ENCODE results near the gene RPL37A.

The RPL37A gene

DNA sequence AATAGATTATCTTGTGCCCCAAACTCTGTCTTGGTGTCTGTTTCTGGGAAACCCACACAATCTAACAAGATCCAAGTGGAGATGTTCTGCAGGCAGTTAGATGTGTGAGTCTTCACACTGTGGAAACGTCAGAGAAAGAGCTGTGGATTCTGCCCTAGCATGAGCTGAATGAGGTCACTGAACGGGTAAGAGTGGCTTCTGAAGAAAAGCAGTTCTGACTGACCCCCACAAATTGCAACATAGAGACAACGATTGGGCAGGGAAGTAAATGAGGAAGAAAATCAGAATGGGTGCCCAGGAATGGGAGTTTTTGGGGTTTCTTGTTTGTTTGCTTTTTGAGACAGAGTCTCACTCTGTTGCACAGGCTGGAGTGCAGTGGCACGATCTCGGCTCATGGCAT, 12.9 kb upstream of the RPL37A start:
- H4K20me1 ChIP-seq (ENCODE audit: insufficient read depth, low read length), result no peaks in the 10 kb centered on the region
- no peak for DNase-seq
- no peak overlapping the region for H3K9ac ChIP-seq (ENCODE audit: low read length)
- no peak overlapping the region for H3K4me3 ChIP-seq (ENCODE audit: low read length)
- no peak overlapping the region for H3K27ac ChIP-seq (ENCODE audit: low read length)
- TF ChIP-seq EZH2 (optimal IDR thresholded peaks at IDR 0.05; ENCODE audit: low read depth, low read length) (no peak), EZH2phosphoT487 (IDR thresholded peaks at IDR 0.05; ENCODE audit: low read length) (no peak)
- TF ChIP-seq, protein P1, sequence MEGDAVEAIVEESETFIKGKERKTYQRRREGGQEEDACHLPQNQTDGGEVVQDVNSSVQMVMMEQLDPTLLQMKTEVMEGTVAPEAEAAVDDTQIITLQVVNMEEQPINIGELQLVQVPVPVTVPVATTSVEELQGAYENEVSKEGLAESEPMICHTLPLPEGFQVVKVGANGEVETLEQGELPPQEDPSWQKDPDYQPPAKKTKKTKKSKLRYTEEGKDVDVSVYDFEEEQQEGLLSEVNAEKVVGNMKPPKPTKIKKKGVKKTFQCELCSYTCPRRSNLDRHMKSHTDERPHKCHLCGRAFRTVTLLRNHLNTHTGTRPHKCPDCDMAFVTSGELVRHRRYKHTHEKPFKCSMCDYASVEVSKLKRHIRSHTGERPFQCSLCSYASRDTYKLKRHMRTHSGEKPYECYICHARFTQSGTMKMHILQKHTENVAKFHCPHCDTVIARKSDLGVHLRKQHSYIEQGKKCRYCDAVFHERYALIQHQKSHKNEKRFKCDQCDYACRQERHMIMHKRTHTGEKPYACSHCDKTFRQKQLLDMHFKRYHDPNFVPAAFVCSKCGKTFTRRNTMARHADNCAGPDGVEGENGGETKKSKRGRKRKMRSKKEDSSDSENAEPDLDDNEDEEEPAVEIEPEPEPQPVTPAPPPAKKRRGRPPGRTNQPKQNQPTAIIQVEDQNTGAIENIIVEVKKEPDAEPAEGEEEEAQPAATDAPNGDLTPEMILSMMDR (IDR thresholded peaks at IDR 0.05; ENCODE audit: low read length), result no peak
- no peaks in the 10 kb centered on the region for H3K4me1 ChIP-seq (ENCODE audit: low read length)
- no peaks in the 10 kb centered on the region for H3K36me3 ChIP-seq (replicated peaks; ENCODE audit: insufficient read depth, low read length)
- no peaks in the 10 kb centered on the region for H3K9me2 ChIP-seq (replicated peaks; ENCODE audit: insufficient read depth, low read length)
- no peaks in the 10 kb centered on the region for H3K27me3 ChIP-seq (replicated peaks; ENCODE audit: insufficient read depth, low read length)
- no peaks in the 10 kb centered on the region for H3K9me3 ChIP-seq (replicated peaks; ENCODE audit: insufficient read depth, low read length)
- no peak overlapping the region for H2AFZ ChIP-seq (ENCODE audit: low read length)
- H3F3A ChIP-seq (ENCODE audit: insufficient read depth, low read length), result no peaks in the 10 kb centered on the region
- H3K79me2 ChIP-seq (ENCODE audit: low read length), result no peaks in the 10 kb centered on the region
- H3K4me2 ChIP-seq (ENCODE audit: low read depth, low read length), result no peak overlapping the region

DNA sequence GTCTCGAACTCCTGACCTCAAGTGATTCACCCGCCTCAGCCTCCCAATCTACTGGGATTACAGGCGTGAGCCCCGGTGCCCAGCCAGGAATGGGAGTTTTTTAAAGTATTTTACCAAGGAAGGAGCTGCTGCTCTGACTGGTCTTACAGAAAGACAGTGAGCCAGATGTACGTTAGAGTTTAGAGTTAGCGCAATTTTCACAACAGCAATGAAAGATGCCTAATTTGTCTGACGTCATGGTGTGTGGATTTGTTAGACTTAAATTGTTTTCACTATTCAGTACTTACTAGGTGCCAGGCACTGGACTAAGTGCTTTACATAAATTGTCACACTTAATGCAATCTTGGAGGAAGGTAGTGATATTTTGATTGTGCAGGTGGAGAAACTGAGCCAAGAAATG, 12.4 kb upstream of the RPL37A start:
- no peaks in the 10 kb centered on the region for H3K79me2 ChIP-seq (ENCODE audit: low read length)
- H3K36me3 ChIP-seq (replicated peaks; ENCODE audit: insufficient read depth, low read length), result no peaks in the 10 kb centered on the region
- no peak overlapping the region for H3K4me2 ChIP-seq (ENCODE audit: low read depth, low read length)
- H4K20me1 ChIP-seq (ENCODE audit: insufficient read depth, low read length), result no peaks in the 10 kb centered on the region
- H3K27ac ChIP-seq (ENCODE audit: low read length), result no peak overlapping the region
- no peaks in the 10 kb centered on the region for H3K27me3 ChIP-seq (replicated peaks; ENCODE audit: insufficient read depth, low read length)
- TF ChIP-seq, protein P1 (IDR thresholded peaks at IDR 0.05; ENCODE audit: low read length), result no peak
- TF ChIP-seq EZH2 (optimal IDR thresholded peaks at IDR 0.05; ENCODE audit: low read depth, low read length) (no peak), EZH2phosphoT487 (IDR thresholded peaks at IDR 0.05; ENCODE audit: low read length) (no peak)
- H3K9me3 ChIP-seq (replicated peaks; ENCODE audit: insufficient read depth, low read length), result no peaks in the 10 kb centered on the region
- H3K9ac ChIP-seq (ENCODE audit: low read length), result no peak overlapping the region
- H3K4me1 ChIP-seq (ENCODE audit: low read length), result no peaks in the 10 kb centered on the region
- no peaks in the 10 kb centered on the region for H3K9me2 ChIP-seq (replicated peaks; ENCODE audit: insufficient read depth, low read length)
- H2AFZ ChIP-seq (ENCODE audit: low read length), result no peak overlapping the region
- H3K4me3 ChIP-seq (ENCODE audit: low read length), result no peak overlapping the region
- H3F3A ChIP-seq (ENCODE audit: insufficient read depth, low read length), result no peaks in the 10 kb centered on the region
- DNase-seq, result no peak

DNA sequence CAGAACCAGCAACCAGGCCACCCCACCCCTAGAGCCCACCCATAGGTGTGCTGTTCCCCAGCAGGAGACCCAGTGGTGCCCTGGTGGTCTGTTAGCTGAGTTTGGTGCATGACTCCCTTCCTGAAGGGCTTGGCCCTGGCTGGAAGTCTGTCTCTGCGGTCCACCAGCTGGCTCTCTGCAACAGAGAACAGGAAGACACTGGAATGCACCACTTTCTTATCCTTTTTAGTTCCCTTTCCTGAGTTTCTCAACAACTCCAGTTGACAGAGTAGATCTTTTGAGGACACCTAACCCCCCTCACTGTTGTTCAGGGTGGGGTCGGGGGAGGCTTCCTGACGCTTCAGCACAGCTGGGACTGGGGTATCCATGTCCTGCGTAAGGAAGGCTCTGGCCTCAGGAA, 11.9 kb upstream of the RPL37A start:
- Histone ChIP-seq H3K9me2 (replicated peaks; ENCODE audit: insufficient read depth, low read length) (no peaks in the 10 kb centered on the region), H3F3A (ENCODE audit: insufficient read depth, low read length) (no peaks in the 10 kb centered on the region), H3K4me1 (ENCODE audit: low read length) (no peaks in the 10 kb centered on the region), H4K20me1 (ENCODE audit: insufficient read depth, low read length) (no peaks in the 10 kb centered on the region), H3K36me3 (replicated peaks; ENCODE audit: insufficient read depth, low read length) (no peaks in the 10 kb centered on the region), H3K4me2 (ENCODE audit: low read depth, low read length) (no peak overlapping the region), H3K79me2 (ENCODE audit: low read length) (no peaks in the 10 kb centered on the region), H3K4me3 (ENCODE audit: low read length) (no peak overlapping the region), H3K9me3 (replicated peaks; ENCODE audit: insufficient read depth, low read length) (no peaks in the 10 kb centered on the region), H3K27ac (ENCODE audit: low read length) (no peak overlapping the region), H3K27me3 (replicated peaks; ENCODE audit: insufficient read depth, low read length) (no peaks in the 10 kb centered on the region), H2AFZ (ENCODE audit: low read length) (no peak overlapping the region), H3K9ac (ENCODE audit: low read length) (no peak overlapping the region)
- TF ChIP-seq, protein P1 (IDR thresholded peaks at IDR 0.05; ENCODE audit: low read length), result no peak
- TF ChIP-seq EZH2 (optimal IDR thresholded peaks at IDR 0.05; ENCODE audit: low read depth, low read length) (no peak), EZH2phosphoT487 (IDR thresholded peaks at IDR 0.05; ENCODE audit: low read length) (no peak)
- no peak for DNase-seq

Measured in MM.1S (cell line).